ENCODE data around the gene ASB16.
A peak's percentile ranks its signal among the peaks of the same experiment; 100 is the strongest.

The ASB16 gene

GRCh38 chr17:44188576-44189403 is 18.3 kb downstream of the ASB16 start:
- no peak for DNase-seq (ENCODE audit: low spot score)

DNA sequence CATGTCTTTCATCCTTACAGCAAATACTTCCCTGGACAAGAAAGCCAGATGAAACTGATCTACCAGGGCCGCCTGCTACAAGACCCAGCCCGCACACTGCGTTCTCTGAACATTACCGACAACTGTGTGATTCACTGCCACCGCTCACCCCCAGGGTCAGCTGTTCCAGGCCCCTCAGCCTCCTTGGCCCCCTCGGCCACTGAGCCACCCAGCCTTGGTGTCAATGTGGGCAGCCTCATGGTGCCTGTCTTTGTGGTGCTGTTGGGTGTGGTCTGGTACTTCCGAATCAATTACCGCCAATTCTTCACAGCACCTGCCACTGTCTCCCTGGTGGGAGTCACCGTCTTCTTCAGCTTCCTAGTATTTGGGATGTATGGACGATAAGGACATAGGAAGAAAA is 20.0 kb downstream of the ASB16 start:
- DNase-seq (ENCODE audit: low spot score) = no peak

DNA sequence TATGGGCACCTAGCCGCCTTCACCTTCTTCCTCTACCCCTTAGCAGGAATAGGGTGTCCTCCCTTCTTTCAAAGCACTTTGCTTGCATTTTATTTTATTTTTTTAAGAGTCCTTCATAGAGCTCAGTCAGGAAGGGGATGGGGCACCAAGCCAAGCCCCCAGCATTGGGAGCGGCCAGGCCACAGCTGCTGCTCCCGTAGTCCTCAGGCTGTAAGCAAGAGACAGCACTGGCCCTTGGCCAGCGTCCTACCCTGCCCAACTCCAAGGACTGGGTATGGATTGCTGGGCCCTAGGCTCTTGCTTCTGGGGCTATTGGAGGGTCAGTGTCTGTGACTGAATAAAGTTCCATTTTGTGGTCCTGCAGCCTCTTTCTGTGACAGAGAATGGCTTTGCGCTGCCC is 20.9 kb downstream of the ASB16 start:
- no peak for DNase-seq (ENCODE audit: low spot score)

- no peak for DNase-seq (ENCODE audit: low spot score)
Observed at GRCh38 chr17:44191941-44192496, 21.5 kb downstream of the ASB16 start.

DNA sequence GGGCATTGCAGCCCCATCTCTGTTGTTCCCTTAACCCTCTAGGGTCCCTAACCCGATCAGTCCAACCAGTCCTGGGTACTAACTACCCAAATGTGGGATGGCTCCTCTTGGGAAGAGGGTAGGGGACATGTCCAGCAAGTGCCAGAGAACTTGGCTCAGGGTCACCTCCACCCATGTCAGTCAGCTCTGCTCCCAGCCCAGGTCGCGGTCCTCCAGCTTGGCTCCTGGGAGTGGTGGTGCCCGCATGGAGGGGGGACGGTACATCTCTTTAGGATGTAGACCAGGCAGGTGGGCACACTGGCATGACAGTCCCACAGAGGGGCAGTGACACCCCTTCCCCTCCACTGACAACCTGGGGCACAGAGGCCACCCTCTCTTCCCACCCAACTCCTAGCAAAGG is 22.2 kb downstream of the ASB16 start:
- DNase-seq (ENCODE audit: low spot score) = no peak

DNA sequence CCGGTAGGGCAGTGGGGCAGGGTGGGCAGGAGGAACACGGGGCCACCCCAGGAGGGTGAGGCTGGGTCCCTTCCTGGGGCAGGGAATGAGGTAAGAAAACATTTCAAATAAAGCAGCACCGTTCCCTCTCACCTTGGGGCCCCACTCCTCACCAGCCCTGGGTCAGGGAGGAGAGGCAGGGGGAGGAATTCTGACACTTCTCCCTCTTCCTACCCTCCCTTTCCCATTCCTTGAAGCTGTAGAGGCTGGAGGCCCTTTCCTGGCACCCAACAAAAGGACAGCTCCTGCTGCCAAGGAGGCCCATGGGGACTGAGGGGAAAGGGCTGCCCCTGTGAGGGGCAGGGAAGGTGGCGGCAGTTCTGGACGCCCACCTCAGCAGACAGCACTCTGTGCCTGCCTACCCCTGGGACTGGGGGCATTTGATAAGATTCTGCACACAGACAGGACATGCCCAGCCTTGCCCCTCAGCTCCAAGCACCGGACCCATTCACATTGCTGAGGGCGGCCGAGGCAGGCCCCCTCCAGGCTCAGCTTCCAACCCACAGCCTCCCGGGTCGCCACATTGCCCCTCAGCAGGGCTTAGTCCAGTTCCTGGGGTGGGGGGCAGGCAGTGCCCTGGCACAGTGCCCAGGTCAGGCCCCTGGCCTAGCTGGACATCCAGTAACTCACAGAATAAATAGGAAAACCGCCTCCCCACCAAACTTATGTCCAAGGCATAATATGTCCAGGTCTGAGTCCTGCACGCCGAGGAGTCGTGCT is 23.0 kb downstream of the ASB16 start:
- DNase-seq (ENCODE audit: low spot score) = no peak

DNA sequence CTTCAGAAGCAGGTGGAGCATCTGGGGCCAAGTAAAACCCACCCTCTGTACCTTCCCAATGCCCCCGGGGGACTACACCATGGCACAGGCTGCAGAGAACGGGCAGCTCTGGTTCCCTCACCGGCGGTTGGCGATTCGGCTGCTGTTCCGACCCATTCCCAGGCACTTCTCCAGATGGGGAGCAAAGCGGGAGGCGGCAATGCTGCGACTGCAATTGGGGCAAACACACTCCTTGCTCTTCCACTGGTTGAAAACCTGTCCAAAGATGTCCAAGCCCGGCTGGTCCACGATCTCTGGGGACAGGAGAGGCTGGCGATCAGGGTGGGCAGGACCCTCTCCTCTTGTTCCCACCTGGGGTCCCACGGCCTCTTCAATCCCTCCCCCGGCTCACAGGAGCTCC is 26.6 kb downstream of the ASB16 start:
- no peak for DNase-seq (ENCODE audit: low spot score)

GRCh38 chr17:44197980-44198720 is 27.6 kb downstream of the ASB16 start:
- DNase-seq (ENCODE audit: low spot score) = peak; percentile 71

- DNase-seq (ENCODE audit: low spot score) = peak; percentile 49
Observed at GRCh38 chr17:44198721-44199552, 28.4 kb downstream of the ASB16 start.

DNA sequence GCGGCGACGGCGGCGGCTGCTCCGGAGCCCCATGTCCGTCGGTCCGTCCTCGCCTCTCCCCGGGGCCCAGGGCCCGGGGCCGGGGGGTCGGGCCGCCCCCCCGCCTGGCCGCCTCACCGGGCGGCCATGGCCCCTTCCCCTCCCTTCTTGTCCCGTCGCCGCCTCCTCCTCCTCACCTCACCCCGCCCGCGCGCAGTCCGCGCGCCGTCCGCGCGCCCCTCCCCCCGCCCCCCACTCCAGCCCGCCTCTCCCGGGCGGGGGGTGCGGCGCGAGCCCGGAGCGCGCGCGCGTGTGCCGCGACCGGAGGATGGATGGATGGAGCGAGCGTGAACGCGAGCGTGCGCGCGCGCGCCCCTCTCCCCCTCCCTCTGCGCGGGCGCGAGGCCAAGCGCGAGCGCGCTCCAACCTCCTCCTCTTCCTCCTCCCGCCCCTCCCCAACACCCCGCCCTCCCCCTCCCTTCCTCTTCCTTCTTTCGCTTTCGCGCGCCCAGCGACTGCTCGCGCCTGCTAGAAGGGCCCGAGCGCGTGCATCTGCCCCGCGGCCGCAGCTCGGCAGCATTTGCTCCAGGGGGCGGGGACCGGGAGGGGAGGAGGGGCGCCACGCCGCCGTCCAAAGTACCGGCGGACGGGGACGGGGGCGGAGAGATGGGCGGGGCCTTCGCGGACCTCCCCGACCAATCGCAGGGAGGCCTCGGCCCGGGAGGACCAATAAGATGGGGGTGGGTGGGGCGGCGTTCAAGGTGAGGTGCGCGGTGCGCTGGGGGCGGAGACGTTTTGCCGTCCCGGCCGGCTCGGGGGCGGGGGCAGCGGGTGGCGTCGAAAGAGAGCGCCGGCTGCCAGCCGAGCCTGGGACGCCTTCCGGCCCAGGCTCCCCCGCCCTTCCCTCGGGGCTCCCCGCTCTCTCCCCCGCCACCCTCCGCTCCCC is 29.3 kb downstream of the ASB16 start, which contains the start of gene ATXN7L3:
ATXN7L3 (minus strand) TSS at position 332 of the 925 bp plus-strand sequence. CDS start 1,814 bp downstream, outside the sequence.
- peak; percentile 99 for DNase-seq (ENCODE audit: low spot score)

DNA sequence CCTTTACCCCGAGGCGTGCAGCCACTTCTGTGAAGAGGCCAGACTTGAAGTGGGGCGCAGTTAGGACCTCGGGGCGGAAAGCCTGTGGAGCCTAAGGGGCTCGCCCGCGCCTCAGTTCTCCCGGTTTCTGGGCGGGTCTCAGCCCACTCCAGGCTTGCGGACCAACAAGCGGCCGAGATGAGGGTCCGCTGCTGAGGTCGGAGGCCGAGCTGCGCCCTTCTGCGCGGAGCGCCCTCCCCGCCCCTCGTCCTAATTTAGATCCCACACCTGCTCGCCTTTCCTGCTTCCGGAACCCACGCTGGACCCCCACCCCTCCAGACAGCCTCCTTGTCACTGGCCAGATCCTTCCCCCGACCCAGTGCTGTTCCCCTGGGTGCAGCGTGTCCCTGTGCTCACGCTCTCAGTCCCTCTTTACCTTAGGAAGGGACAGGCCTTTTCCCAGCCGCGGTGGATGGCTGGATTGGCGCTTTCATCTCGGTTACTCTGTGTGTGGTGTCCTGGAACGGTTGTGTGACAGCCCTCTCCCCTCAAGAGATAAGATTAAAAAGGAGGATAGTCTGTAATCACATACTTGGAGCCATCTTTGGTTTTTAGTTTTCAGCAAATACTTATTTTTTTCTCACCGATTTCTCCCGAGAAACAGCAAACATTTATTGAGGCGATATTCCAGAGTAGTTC is 30.1 kb downstream of the ASB16 start:
- no peak for DNase-seq (ENCODE audit: low spot score)

GRCh38 chr17:44202756-44203155 is 32.3 kb downstream of the ASB16 start:
- DNase-seq (ENCODE audit: low spot score) = no peak

- DNase-seq (ENCODE audit: low spot score) = peak; percentile 72
Observed at GRCh38 chr17:44203731-44204440, 33.4 kb downstream of the ASB16 start.

GRCh38 chr17:44204441-44204882 is 34.0 kb downstream of the ASB16 start:
- no peak for DNase-seq (ENCODE audit: low spot score)

DNA sequence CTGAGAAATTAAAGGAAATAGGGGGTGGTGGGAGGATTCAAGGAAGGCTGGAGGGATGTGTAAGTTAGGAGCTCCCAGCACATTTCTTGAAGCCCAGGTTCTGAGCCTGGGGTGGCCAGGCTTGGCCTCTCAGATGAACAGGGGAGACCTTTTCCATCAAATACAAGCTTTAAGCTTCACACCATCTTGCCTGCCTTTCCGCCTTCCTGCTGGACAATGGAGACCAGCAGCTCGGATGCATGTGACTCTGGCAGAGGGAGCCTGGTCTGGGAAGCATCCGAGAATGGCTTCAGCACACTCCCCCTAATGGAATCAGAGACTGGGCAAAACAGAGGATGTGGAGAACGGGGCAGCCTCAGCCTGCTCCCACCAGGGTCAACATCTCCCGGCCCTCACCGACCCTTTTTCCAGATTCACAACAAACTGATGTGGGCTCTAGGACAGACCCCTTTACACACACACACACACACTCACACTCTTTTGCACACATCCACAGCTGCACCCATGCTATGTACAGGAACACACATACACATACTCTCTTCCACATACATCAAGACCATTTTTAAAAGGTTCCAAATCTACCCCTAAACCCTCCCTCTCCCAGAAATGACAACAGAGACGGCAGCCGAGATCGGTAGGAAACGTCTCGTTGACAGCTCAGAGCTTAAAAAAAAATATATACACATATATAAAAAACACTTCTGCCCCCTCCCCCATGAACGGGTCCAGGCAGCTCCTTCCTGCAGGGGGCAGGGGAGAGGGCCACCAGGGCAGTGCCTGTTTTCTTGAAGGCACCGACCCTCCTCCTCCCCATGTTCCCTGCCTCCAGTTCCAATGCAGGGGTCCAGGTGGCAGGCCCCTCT is 35.7 kb downstream of the ASB16 start:
- no peak for DNase-seq (ENCODE audit: low spot score)

DNA sequence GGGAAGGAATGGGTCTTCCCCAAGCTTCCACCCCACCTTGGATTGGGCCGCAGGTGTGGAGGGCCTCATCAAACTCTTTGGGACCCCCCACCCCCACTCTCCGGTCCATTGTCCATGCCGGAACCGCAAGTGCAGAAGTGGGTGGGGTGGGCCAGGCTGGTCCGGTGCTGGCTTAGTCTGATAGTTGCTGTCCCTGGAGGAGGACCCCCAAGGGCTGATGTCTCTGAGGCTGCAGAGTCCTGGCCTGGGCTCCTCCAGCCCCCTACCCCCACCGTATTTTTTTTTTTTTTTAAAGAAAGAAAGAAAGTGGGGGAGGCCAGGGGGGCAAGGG is 36.3 kb downstream of the ASB16 start:
- no peak for DNase-seq (ENCODE audit: low spot score)

GRCh38 chr17:44207319-44207718 is 36.8 kb downstream of the ASB16 start:
- DNase-seq (ENCODE audit: low spot score) = no peak

DNA sequence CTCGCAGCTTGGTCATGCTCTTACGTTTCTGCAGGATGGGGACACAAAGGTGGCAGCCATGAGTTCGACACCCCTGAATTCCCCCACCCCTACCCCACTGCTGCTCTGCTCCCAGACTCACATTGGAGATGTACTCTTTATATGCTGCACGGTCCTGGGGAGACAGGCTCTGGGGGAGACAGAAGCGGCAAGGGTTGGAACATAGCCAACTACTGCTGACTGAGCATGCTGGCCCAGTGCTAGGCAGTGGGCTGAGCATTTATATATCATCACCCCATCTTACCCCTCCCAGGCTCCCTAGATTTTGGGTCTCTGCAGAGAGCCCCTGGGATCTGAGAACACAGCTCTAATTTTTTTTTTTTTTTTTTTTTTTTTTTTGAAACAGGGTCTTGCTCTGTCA is 37.2 kb downstream of the ASB16 start:
- no peak for DNase-seq (ENCODE audit: low spot score)

Measured in activated CD4-positive, alpha-beta T cell treated with anti-CD3 and anti-CD28 coated beads, Interleukin-2, Interleukin-4, amounts not matched to agents 100 ng/mL and 50 ng/mL, durations not matched to agents 16 hours and 8 hours (primary cell).